ENCODE measurements around the gene ITSN2.

The ITSN2 gene

DNA sequence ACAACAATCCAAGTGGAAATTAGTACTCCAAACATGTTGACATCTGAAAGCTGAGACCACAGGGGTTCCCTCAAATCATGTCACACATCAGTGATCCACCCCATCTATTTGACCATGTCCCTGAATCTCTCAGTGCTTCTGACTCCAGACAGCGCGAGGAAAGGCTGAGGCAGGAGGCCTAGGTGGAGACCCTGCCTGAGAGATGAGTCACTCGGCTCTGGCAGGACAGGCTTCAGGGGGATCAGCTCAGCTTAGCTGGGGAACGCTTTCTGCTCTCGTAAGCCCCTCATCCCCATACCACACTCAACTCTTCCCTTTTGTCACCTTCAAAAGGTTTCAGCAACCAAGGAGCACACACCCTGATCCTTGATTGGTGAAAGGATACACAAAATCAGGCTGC, 191.3 kb downstream of the ITSN2 start:
- no peak for DNase-seq

DNA sequence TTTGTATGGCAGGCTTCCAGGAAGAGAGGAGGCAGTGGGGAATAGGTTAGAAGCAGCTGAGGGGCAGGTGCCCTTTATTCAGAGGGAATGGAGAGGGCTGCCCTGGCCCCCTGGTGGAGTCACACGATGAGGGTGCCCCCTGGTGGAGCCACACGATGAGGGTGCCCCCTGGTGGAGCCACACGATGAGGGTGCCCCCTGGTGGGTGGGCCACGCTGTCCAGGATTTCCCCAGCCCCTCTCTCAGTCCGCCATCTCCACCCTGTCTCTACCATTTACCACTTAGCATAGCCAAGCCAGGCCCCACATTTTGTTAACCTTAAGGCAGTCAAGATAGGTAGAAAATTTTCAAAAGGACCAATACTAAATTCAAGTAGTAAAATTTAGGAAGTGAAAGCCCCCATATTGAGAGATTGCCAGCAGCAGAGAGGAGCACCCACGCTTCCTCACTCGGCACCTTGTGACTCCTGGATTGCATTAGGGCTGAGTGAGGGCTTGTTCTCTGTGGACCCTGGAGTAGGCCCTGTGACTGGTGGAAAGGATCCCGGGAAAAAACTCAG, 195.8 kb downstream of the ITSN2 start:
- DNase-seq, result no peak

DNA sequence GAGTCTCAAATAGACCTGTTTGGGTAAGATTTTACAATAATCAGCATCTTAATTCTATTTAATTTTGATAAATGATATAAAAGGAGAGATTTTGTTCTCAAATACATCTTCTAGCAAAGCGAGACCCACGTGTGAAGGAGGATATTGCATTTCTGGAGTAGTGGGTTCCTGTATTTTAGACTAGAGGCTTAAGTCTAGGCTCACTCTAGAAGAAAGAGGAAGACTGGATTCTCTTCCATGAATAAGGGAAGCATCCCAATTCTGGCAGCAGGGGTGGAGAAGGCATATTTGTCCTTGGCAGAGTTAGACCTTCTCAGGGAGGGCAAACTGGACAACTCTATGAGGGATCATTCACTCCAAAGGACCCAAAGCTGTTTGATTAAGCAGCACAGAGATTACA, 196.7 kb downstream of the ITSN2 start:
- no peak for DNase-seq

DNA sequence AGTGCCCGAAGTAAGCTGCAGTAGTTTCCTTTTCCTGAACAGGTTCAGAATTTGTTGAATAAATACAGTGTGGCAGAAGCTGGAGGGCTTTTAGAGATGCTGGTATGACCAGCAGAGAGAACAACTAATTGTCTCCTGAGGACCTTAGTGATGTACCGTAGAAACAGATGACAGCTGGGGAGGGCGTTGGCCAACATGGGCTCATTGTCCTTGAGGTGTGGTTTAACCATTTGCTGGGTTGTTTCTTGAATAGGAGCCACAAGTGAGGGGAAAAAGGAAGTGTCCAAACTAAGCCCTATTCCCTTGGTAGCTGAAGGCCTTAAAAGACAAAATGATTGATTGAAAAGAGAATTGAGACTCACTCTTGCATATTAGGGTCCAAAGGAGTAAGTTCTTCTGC, 197.2 kb downstream of the ITSN2 start:
- no peak for DNase-seq

DNA sequence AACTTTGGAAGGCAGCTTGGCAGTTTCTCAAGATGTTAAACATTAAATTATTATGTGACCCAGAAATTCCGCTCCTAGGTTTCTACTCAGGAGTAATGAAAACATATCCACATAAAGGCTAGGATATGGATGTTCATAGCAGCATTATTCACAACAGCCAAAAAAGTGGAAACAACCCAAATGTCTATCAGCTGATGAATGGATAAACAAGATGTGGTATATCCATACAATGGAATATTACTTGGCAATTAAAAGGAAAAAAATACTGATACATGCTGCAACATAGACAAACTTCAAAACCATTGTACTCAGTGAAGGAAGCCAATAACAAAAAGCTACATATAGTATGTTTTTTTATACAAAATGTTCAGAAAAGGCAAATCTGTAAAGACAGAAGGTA, 197.8 kb downstream of the ITSN2 start:
- DNase-seq, result no peak

DNA sequence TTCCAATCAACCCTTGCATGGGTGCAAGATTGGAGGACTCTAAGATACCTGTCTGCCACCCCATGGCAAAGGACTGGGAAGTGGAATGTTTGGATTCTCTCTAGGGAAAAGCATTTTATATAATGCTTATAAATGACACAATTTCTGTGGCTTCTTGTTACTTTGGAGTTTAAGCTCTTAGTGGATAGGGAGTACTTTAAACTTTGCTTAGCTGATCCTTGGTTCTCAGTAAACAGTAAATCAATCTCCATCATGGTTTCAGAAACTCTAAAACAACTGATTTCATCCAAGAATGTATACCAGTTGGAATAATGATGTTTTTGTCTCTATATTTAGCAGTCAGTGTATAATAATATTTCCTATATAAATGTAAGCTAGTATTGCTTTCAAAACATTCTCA, 199.6 kb downstream of the ITSN2 start:
- no peak for DNase-seq

DNA sequence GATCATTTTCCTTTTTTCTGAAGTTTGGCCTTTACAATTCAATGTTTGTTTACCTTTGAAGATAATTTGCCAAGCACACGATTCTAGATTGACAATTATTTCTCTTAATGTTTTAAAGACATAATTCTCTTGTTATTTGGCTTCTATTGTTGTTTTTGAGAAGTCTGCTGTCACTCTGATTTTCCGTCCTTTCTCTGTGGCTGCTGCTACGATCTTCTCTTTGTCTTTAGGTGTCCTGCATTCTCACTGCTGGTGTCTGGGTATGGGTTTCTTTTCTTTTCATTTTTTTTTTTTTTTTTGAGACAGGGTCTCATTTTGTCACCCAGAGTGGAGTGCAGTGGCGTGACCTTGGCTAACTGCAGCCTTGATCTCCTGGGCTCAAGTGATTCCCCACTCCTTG, 200.6 kb downstream of the ITSN2 start:
- no peak for DNase-seq

DNA sequence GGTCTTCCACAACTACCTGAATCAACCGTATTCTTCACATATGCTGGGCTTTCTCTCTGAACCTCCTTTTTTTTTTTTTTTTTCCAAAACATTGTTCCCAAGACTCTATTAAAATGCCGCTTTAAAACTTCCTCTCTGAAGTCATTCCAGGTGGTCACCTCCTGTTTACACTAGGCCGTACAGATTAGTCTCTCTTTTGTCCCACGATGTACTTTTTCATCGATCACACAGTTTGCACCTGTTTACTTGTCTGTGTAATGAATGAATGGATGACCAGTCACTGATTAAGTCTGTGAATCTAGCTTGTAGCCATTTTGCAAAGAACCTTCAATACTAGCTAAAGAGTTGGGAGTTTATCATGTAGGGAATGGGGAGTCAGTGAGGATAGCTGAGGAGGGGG, 202.2 kb downstream of the ITSN2 start:
- no peak for DNase-seq

DNA sequence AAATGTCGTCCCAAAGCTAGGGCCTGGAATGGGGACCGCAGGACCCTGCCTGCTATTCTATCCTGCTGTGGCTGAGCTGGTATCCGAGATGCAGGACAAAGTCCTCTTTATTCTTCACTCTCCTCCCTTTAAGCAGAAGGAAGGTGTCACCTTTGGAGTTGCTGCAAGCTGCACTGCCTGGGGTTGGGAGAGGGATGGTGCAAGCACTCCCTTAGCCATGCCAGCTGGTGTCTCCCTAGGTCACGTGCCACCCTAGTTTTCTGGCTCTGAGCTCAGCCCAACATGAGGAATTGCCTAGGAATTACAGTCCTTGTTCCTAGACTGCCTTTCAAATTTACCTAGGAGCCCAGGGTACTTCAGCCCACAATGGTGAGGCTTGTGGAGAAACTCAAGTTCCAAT, 206.9 kb downstream of the ITSN2 start:
- DNase-seq, result no peak
